ENCODE measurements around the gene PHACTR4. TPM values are rescaled to one million over a fixed set of nuclear protein-coding genes. Genes with fewer than 3 reads are reported as not detected.

The PHACTR4 gene
- total and polyA plus RNA-seq, 5 donors from 2014 or later = 4.9 to 29.4 (median 5.1) TPM

DNA sequence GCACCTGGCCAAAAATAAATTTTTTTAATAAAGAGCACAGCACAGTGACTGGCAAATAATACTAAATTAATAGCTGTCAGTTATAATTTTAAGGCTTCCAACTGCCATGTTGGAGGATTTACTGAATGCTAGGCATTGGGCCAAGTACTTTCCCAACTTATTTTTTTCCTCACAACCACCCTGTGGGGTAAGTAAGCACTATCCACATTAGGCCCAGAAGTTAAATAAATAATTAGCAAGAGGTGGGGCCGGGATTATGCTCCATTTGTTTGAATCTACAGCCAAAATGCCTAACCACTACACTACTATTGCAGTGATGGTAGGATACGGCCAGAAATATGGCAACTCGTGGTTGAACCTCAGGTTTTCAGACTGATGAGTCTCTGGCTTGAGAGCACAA lies 178.8 kb downstream of the PHACTR4 start:
- Mint-ChIP-seq H3K27me3 (peaks cover 8% of the 10 kb centered on the region), H3K4me3 (no peak overlapping the region), H3K9me3 (no peaks in the 10 kb centered on the region), H3K27ac (no peak overlapping the region), H3K36me3 (no peaks in the 10 kb centered on the region), H3K4me1 (peaks cover 0 to 14% (median 7%) of the 10 kb centered on the region in 4 donors)
- no peaks in the 10 kb centered on the region for H3K36me3 ChIP-seq (ENCODE audit: control insufficient read depth, insufficient read depth, low read length)
- DNase-seq = no peak
- no peak overlapping the region for H3K4me3 ChIP-seq (ENCODE audit: low read depth, low read length)
- ATAC-seq (ENCODE audit: low read depth in 2 of 2) = no peak
- no peaks in the 10 kb centered on the region for H3K27me3 ChIP-seq (ENCODE audit: control insufficient read depth, insufficient read depth, low read length)
- no peaks in the 10 kb centered on the region for H3K9me3 ChIP-seq (ENCODE audit: control insufficient read depth in 2 of 2, low read length in 2 of 2)
- H3K27ac ChIP-seq (ENCODE audit: insufficient read depth, low read length, poor library complexity, severe bottlenecking) = no peak overlapping the region
- peaks cover 3% of the 10 kb centered on the region for H3K4me1 ChIP-seq (ENCODE audit: control insufficient read depth, insufficient read depth, low read length, poor library complexity, severe bottlenecking)

Other genes with a start within 250 kb of the PHACTR4 start
- gene PTAFR, start 193.1 kb upstream of the PHACTR4 start, total RNA-seq = 0.54 TPM
- under 1 TPM; 0.15 to 0.84 (median 0.40) TPM for gene PTAFR, start 193.1 kb upstream of the PHACTR4 start, polyA plus RNA-seq
- gene DNAJC8, start 136.7 kb upstream of the PHACTR4 start, total RNA-seq = 75.3 TPM
- gene DNAJC8, start 136.7 kb upstream of the PHACTR4 start, polyA plus RNA-seq = 100 to 1,000 TPM; 152 to 181 (median 157) TPM
- gene ATP5IF1, start 133.6 kb upstream of the PHACTR4 start, total RNA-seq = 96.6 TPM
- gene ATP5IF1, start 133.6 kb upstream of the PHACTR4 start, polyA plus RNA-seq = 100 to 1,000 TPM; 467 to 676 (median 604) TPM
- gene SESN2, start 110.2 kb upstream of the PHACTR4 start, total RNA-seq = 13.9 TPM
- gene SESN2, start 110.2 kb upstream of the PHACTR4 start, polyA plus RNA-seq = 1 to 10 TPM; 5.0 to 8.9 (median 6.9) TPM
- 5.2 TPM for gene MED18, start 40.7 kb upstream of the PHACTR4 start, total RNA-seq
- 10 to 100 TPM in 2 of 4 donors, 1 to 10 TPM in 2; 7.0 to 12.7 (median 9.2) TPM for gene MED18, start 40.7 kb upstream of the PHACTR4 start, polyA plus RNA-seq
- 9.7 TPM for gene RCC1, start 136.3 kb downstream of the PHACTR4 start, total RNA-seq
- 10 to 100 TPM in 3 of 4 donors, 1 to 10 TPM in 1; 8.2 to 16.4 (median 12.6) TPM for gene RCC1, start 136.3 kb downstream of the PHACTR4 start, polyA plus RNA-seq
- gene TRNAU1AP, start 183.3 kb downstream of the PHACTR4 start, total RNA-seq = 29.8 TPM
- gene TRNAU1AP, start 183.3 kb downstream of the PHACTR4 start, polyA plus RNA-seq = 10 to 100 TPM; 28.9 to 48.2 (median 39.4) TPM
- not detected for gene RAB42, start 222.5 kb downstream of the PHACTR4 start, total RNA-seq
- gene RAB42, start 222.5 kb downstream of the PHACTR4 start, polyA plus RNA-seq = not detected

All from CD4-positive, CD25-positive, alpha-beta regulatory T cell (primary cell).